HEK293T (cell line): ENCODE measurements around the gene IL3.

Source experiments
- CTCF ChIA-PET: fragments of 350-600 bp; formaldehyde crosslinking; extraction: SDS; loops from one replicate; lab custom pipeline; 2021; ENCODE audit warnings: antibody characterized with exemption, inconsistent platforms; lab: Yijun Ruan, JAX
- POLR2A ChIA-PET: fragments of 350-600 bp; formaldehyde crosslinking; extraction: SDS; loops from one replicate; lab custom pipeline; 2020; ENCODE audit warnings: antibody characterized with exemption, inconsistent platforms; lab: Yijun Ruan, JAX
- DNase-seq: peaks from one replicate; pipeline ENCODE4 v3.0.0; 2012; ENCODE audit warnings: mixed read lengths; ENCODE audit errors: extremely low spot score
- ARNT ChIP-seq: fragments of 450-650 bp; IDR thresholded peaks from 2 replicates; pipeline ENCODE4 v1.6.1; 2017; ENCODE audit warnings: mild to moderate bottlenecking
- BHLHE40 ChIP-seq: fragments of 450-650 bp; IDR thresholded peaks from 2 replicates; pipeline ENCODE4 v1.6.1; 2016; ENCODE audit warnings: mild to moderate bottlenecking, moderate library complexity, borderline replicate concordance
- CTBP1 ChIP-seq: fragments of 450-650 bp; IDR thresholded peaks from 2 replicates; pipeline ENCODE4 v1.6.1; 2016; ENCODE audit warnings: borderline replicate concordance
- ELF4 ChIP-seq: fragments of 450-650 bp; IDR thresholded peaks from 2 replicates; pipeline ENCODE4 v1.6.1; 2017; ENCODE audit warnings: antibody characterized with exemption
- FOXA1 ChIP-seq: fragments of 450-650 bp; IDR thresholded peaks from 2 replicates; pipeline ENCODE4 v1.6.1; 2016; ENCODE audit warnings: mild to moderate bottlenecking
- FOXK2 ChIP-seq: fragments of 450-650 bp; IDR thresholded peaks from 2 replicates; pipeline ENCODE4 v1.6.1; 2016; ENCODE audit warnings: mild to moderate bottlenecking
- FOXM1 ChIP-seq: fragments of 450-650 bp; IDR thresholded peaks from 2 replicates; pipeline ENCODE4 v1.6.1; 2017; ENCODE audit warnings: mild to moderate bottlenecking, borderline replicate concordance
- HDGF ChIP-seq: fragments of 450-650 bp; IDR thresholded peaks from 2 replicates; pipeline ENCODE4 v1.6.1; 2017; ENCODE audit warnings: antibody characterized with exemption, borderline replicate concordance
- L3MBTL2 ChIP-seq: fragments of 450-650 bp; conservative IDR thresholded peaks from 2 replicates; pipeline ENCODE4 v1.6.1; 2016; ENCODE audit warnings: mild to moderate bottlenecking
- LEF1 ChIP-seq: fragments of 450-650 bp; IDR thresholded peaks from 2 replicates; pipeline ENCODE4 v1.6.1; 2017; ENCODE audit warnings: mild to moderate bottlenecking, borderline replicate concordance
- NFRKB ChIP-seq: fragments of 450-650 bp; IDR thresholded peaks from 2 replicates; pipeline ENCODE4 v1.6.1; 2016; ENCODE audit warnings: mild to moderate bottlenecking, moderate library complexity
- PKNOX1 ChIP-seq: fragments of 450-650 bp; IDR thresholded peaks from 2 replicates; pipeline ENCODE4 v1.6.1; 2016
- SP1 ChIP-seq: fragments of 450-650 bp; IDR thresholded peaks from 2 replicates; pipeline ENCODE4 v1.6.1; 2017
- SUZ12 ChIP-seq: fragments of 450-650 bp; IDR thresholded peaks from 2 replicates; pipeline ENCODE4 v1.6.1; 2016; ENCODE audit warnings: mild to moderate bottlenecking
- TARDBP ChIP-seq: fragments of 450-650 bp; IDR thresholded peaks from 2 replicates; pipeline ENCODE4 v1.6.1; 2016
- ZNF384 ChIP-seq: fragments of 450-650 bp; IDR thresholded peaks from 2 replicates; pipeline ENCODE4 v1.6.1; 2016

The IL3 gene

DNA sequence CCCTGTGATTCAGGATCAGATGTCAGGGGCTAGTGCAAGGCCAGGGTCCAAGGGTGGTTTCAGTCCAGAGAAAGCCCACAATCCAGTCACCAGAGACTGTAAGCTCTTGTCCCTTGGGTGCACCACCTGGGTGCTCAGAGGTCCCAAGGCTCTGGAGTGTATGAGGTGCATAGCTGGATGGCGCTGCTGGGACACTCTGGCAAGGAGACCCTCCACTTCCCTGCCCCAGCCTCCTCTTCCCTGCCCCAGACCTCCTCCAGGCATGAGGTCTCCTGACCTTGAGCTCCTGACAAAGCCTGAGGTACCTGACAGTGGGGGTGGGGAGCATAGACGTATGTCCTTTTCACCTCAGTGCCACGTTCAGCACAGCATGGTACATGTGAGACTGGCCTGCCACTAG lies 20.1 kb downstream of the IL3 start:
- ChIA-PET POLR2A (no interaction called here), CTCF (no interaction called here)
- no peak for DNase-seq
- TF ChIP-seq SP1 (no peak), ARNT (no peak), FOXK2 (no peak), FOXA1 (no peak), HDGF (no peak), NFRKB (no peak), L3MBTL2 (no peak), ZNF384 (no peak), ELF4 (no peak), PKNOX1 (no peak), CTBP1 (no peak), BHLHE40 (no peak), FOXM1 (no peak), LEF1 (no peak), TARDBP (no peak), SUZ12 (no peak)

DNA sequence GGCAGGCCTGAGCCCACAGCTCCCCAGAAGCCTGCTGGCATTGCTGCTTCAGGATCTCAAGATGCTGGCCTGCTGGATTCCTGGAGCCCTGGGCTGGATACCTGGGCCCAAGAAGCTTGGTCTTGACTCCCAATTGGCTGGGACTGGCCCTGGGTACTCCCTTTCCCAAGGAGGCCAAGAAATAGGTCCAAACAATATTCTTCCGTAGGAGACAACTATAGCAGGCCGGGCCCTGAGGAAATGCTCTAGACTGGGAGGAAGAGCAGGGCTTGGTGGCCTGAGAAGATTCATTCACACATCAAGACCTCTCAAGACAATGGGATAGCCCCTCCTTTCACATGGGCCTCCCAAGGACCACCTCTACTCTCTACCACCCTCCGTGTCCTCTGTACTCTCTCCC lies 21.0 kb downstream of the IL3 start:
- ChIA-PET CTCF (no interaction called here), POLR2A (no interaction called here)
- TF ChIP-seq ARNT = no peak
- TF ChIP-seq LEF1 = no peak
- no peak for TF ChIP-seq CTBP1
- no peak for TF ChIP-seq BHLHE40
- no peak for TF ChIP-seq L3MBTL2
- no peak for TF ChIP-seq NFRKB
- TF ChIP-seq FOXA1 = no peak
- no peak for TF ChIP-seq ZNF384
- TF ChIP-seq ELF4 = no peak
- TF ChIP-seq FOXM1 = no peak
- no peak for TF ChIP-seq HDGF
- TF ChIP-seq SUZ12 = no peak
- TF ChIP-seq FOXK2 = no peak
- TF ChIP-seq TARDBP = no peak
- TF ChIP-seq SP1 = no peak
- TF ChIP-seq PKNOX1 = no peak
- no peak for DNase-seq

DNA sequence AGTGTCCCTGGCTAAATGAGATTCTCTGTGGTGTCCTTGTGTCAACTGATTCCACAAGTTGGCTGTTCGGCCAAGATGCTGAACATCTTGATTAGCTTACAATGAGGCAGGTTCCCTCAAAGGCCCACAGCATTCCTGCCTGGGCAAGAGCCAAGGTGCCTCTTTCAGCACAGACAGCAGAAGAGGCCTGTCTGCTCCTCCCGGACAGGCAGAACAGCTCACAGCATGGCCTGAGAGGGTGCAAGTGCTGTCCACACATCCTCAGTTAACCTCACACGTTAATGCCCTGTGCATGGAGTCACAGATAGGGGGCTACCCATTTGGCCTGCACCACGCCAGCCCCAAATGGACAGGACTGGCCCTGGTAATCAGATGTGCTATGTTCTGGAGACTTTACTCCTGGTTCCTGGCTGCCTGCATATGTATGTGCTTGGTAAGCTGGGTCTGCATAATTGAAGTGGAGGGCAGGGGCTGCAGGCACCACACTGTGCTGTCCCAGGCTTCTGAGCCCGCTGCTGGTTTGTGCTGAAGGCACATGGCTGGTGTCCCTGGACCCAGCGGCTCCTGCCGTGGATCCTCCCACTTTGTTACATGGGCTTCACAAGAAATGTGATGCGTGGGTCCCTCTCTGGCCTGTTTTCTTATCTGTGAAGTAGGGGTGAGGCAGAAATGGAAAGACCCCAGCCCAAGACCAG lies 22.0 kb downstream of the IL3 start:
- DNase-seq = no peak
- TF ChIP-seq TARDBP = no peak
- no peak for TF ChIP-seq SUZ12
- no peak for TF ChIP-seq ARNT
- no peak for TF ChIP-seq HDGF
- TF ChIP-seq BHLHE40 = no peak
- no peak for TF ChIP-seq CTBP1
- no peak for TF ChIP-seq L3MBTL2
- TF ChIP-seq ZNF384 = no peak
- no peak for TF ChIP-seq NFRKB
- TF ChIP-seq FOXK2 = no peak
- no peak for TF ChIP-seq FOXM1
- no peak for TF ChIP-seq SP1
- TF ChIP-seq PKNOX1 = no peak
- no peak for TF ChIP-seq FOXA1
- TF ChIP-seq LEF1 = no peak
- no peak for TF ChIP-seq ELF4
- POLR2A ChIA-PET = no interaction called here
- CTCF ChIA-PET = interaction anchor here (0.8 kb wide), 1 partner anchor 11 kb away, joined by 3 read pairs; no protein-coding TSS in a partner anchor

DNA sequence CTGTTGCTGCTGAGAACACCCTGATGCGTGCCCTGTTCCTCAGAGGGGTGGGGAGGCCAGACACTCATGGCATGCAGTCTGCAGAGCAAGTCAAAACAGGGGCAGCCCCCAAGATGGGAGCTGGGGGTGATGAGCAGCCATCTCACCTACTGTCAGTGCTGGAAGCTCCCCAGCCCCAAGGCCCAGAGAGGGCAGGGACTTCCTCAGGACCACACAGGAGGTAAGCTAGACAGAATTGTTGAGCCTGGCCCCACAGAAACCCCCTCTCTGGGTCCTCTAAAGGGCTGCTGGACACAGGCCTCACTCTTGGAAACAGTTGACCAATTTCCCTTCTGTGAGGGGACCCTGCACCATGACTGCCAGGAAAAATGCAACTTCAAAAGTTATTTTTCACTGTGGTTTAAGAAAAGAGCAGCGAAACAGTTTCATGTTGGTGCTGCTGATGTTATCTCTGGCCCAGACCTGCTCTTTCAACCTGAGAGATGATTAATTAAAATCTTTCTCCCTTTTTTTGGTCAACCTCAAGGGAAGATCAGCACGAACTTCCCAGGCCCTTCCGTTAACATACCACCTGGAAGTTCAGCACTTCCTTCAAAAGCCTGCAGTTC lies 22.7 kb downstream of the IL3 start:
- no peak for DNase-seq
- TF ChIP-seq FOXM1 = no peak
- no peak for TF ChIP-seq ARNT
- TF ChIP-seq TARDBP = no peak
- no peak for TF ChIP-seq HDGF
- TF ChIP-seq ZNF384 = no peak
- no peak for TF ChIP-seq L3MBTL2
- TF ChIP-seq FOXA1 = no peak
- TF ChIP-seq PKNOX1 = no peak
- TF ChIP-seq ELF4 = no peak
- no peak for TF ChIP-seq FOXK2
- TF ChIP-seq LEF1 = no peak
- TF ChIP-seq BHLHE40 = no peak
- no peak for TF ChIP-seq CTBP1
- TF ChIP-seq SP1 = no peak
- TF ChIP-seq NFRKB = no peak
- TF ChIP-seq SUZ12 = no peak
- ChIA-PET POLR2A (no interaction called here), CTCF (interaction anchor here (0.8 kb wide), 1 partner anchor 10 kb away, joined by 3 read pairs; no protein-coding TSS in a partner anchor)

GRCh38 chr5:132085686-132086085 lies 25.2 kb downstream of the IL3 start:
- ChIA-PET CTCF (interaction anchor here (1.6 kb wide), 1 partner anchor 23 kb away, joined by 4 read pairs; no protein-coding TSS in a partner anchor), POLR2A (no interaction called here)
- TF ChIP-seq LEF1 (no peak), FOXK2 (no peak), SP1 (no peak), NFRKB (no peak), TARDBP (no peak), PKNOX1 (no peak), ARNT (no peak), BHLHE40 (no peak), SUZ12 (no peak)
- DNase-seq = no peak
